ENCODE results near the gene ZNF629.
A peak's percentile ranks its signal among the peaks of the same experiment; 100 is the strongest.

The ZNF629 gene

GRCh38 chr16:30764816-30765465 is 22.1 kb downstream of the ZNF629 start:
- no peak for DNase-seq (ENCODE audit: low read depth)
- H3K4me3 ChIP-seq (ENCODE audit: low read depth, low read length), result no peak overlapping the region
- TF ChIP-seq, protein P1, sequence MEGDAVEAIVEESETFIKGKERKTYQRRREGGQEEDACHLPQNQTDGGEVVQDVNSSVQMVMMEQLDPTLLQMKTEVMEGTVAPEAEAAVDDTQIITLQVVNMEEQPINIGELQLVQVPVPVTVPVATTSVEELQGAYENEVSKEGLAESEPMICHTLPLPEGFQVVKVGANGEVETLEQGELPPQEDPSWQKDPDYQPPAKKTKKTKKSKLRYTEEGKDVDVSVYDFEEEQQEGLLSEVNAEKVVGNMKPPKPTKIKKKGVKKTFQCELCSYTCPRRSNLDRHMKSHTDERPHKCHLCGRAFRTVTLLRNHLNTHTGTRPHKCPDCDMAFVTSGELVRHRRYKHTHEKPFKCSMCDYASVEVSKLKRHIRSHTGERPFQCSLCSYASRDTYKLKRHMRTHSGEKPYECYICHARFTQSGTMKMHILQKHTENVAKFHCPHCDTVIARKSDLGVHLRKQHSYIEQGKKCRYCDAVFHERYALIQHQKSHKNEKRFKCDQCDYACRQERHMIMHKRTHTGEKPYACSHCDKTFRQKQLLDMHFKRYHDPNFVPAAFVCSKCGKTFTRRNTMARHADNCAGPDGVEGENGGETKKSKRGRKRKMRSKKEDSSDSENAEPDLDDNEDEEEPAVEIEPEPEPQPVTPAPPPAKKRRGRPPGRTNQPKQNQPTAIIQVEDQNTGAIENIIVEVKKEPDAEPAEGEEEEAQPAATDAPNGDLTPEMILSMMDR (IDR thresholded peaks at IDR 0.05; ENCODE audit: insufficient read depth, low read depth, low read length, missing control alignments), result no peak

- DNase-seq (ENCODE audit: low read depth), result no peak
- no peak overlapping the region for H3K4me3 ChIP-seq (ENCODE audit: low read depth, low read length)
- TF ChIP-seq, protein P1 (IDR thresholded peaks at IDR 0.05; ENCODE audit: insufficient read depth, low read depth, low read length, missing control alignments), result no peak
These were observed 22.9 kb downstream of the ZNF629 start for GRCh38 chr16:30764086-30764485.

- H3K4me3 ChIP-seq (ENCODE audit: low read depth, low read length), result peak overlapping the region; percentile 89
- TF ChIP-seq, protein P1 (IDR thresholded peaks at IDR 0.05; ENCODE audit: insufficient read depth, low read depth, low read length, missing control alignments), result no peak
- no peak for DNase-seq (ENCODE audit: low read depth)
These were observed 23.8 kb downstream of the ZNF629 start for GRCh38 chr16:30762991-30763725.

- TF ChIP-seq, protein P1 (IDR thresholded peaks at IDR 0.05; ENCODE audit: insufficient read depth, low read depth, low read length, missing control alignments), result no peak
- peak within 1 kb of the TSS; percentile 89 for H3K4me3 ChIP-seq (ENCODE audit: low read depth, low read length)
- peak; percentile 96 for DNase-seq (ENCODE audit: low read depth)
These were observed 24.8 kb downstream of the ZNF629 start, which contains the start of the genes CFAP119 and RNF40 for GRCh38 chr16:30761928-30762902. Gene CFAP119 (minus strand): TSS chr16:30762062. CDS start chr16:30761748, 314 bp downstream. Gene RNF40 (plus strand): TSS chr16:30762322. CDS start chr16:30762546, 224 bp downstream.

GRCh38 chr16:30761427-30761927 is 25.5 kb downstream of the ZNF629 start:
- peak; percentile 66 for DNase-seq (ENCODE audit: low read depth)

More at GRCh38 chr16:30761427-30761927, 25.5 kb downstream of the ZNF629 start:
- H3K4me3 ChIP-seq (ENCODE audit: low read depth, low read length), result peak overlapping the region; percentile 89
- TF ChIP-seq, protein P1 (IDR thresholded peaks at IDR 0.05; ENCODE audit: insufficient read depth, low read depth, low read length, missing control alignments), result no peak
